Measurements from ENCODE around the gene INTS1. TPM values are rescaled to one million over a fixed set of nuclear protein-coding genes. Genes with fewer than 3 reads are reported as not detected.
A peak's percentile ranks its signal among the peaks of the same experiment; 100 is the strongest.

The INTS1 gene
- total RNA-seq, 6 donors from 2014 or later: 38.6 to 215 (median 72.3) TPM

- Histone ChIP-seq H3K36me3 (peaks cover 0 to 26% (median 15%) of the 10 kb centered on the region in 4 donors), H3K4me3 (no peak overlapping the region), H3K27ac (no peak overlapping the region), H3K9me3 (no peaks in the 10 kb centered on the region), H3K4me1 (peaks cover 0 to 4% (median 0%) of the 10 kb centered on the region in 4 donors), H3K27me3 (no peaks in the 10 kb centered on the region)
- DNase-seq (peak in 1 of 2 donors; percentile 76), ATAC-seq (ENCODE audit: low FRiP score in 2 of 2) (no peak)
- WGBS, 2 donors: 54 to 74% methylated on average over 4 to 24 of the region's 35 CpGs
- TF ChIP-seq POLR2A (IDR thresholded peaks at IDR 0.05) (no peak), CTCF (IDR thresholded peaks at IDR 0.05) (no peak), EP300 (IDR thresholded peaks at IDR 0.05) (no peak), POLR2AphosphoS5 (IDR thresholded peaks at IDR 0.05) (no peak)
Observed at GRCh38 chr7:1547777-1548437, 43.7 kb upstream of the INTS1 start.

- ATAC-seq (ENCODE audit: low FRiP score in 2 of 2) (no peak), DNase-seq (peak in 1 of 2 donors; percentile 77)
- Histone ChIP-seq H3K4me3 (no peak overlapping the region), H3K27me3 (no peaks in the 10 kb centered on the region), H3K27ac (no peak overlapping the region), H3K4me1 (peaks cover 0 to 4% (median 0%) of the 10 kb centered on the region in 4 donors), H3K36me3 (peaks cover 0 to 34% (median 21%) of the 10 kb centered on the region in 4 donors), H3K9me3 (no peaks in the 10 kb centered on the region)
- TF ChIP-seq CTCF (IDR thresholded peaks at IDR 0.05) (no peak), POLR2A (IDR thresholded peaks at IDR 0.05) (no peak), POLR2AphosphoS5 (IDR thresholded peaks at IDR 0.05) (no peak), EP300 (IDR thresholded peaks at IDR 0.05) (no peak)
- WGBS, 2 donors: 93% methylated on average over 23 of the region's 41 CpGs; no CpG with 5 or more reads in 1 of the 2 donors
Observed at GRCh38 chr7:1546909-1547776, 43.0 kb upstream of the INTS1 start.

GRCh38 chr7:1546274-1546908 is 42.2 kb upstream of the INTS1 start:
- no peak overlapping the region for H3K4me3 ChIP-seq
- no peaks in the 10 kb centered on the region for H3K27me3 ChIP-seq
- H3K4me1 ChIP-seq: peaks cover 0 to 4% (median 0%) of the 10 kb centered on the region in 4 donors
- 83 to 91% methylated on average over 6 to 26 of the region's 28 CpGs for WGBS, 2 donors
- no peak for ATAC-seq (ENCODE audit: low FRiP score in 2 of 2)
- H3K36me3 ChIP-seq: peaks cover 2 to 41% (median 28%) of the 10 kb centered on the region in 4 donors
- peak in 1 of 2 donors; percentile 85 for DNase-seq
- no peaks in the 10 kb centered on the region for H3K9me3 ChIP-seq
- TF ChIP-seq POLR2AphosphoS5 (IDR thresholded peaks at IDR 0.05) (no peak), POLR2A (IDR thresholded peaks at IDR 0.05) (no peak), CTCF (IDR thresholded peaks at IDR 0.05) (no peak), EP300 (IDR thresholded peaks at IDR 0.05) (no peak)
- no peak overlapping the region for H3K27ac ChIP-seq

GRCh38 chr7:1545417-1546246 is 41.4 kb upstream of the INTS1 start:
- 76 to 82% methylated on average over 15 to 32 of the region's 40 CpGs for WGBS, 2 donors
- Histone ChIP-seq H3K27me3 (no peaks in the 10 kb centered on the region), H3K4me1 (peaks cover 0 to 4% (median 0%) of the 10 kb centered on the region in 4 donors), H3K4me3 (no peak overlapping the region), H3K27ac (no peak overlapping the region), H3K36me3 (peaks cover 9 to 49% (median 36%) of the 10 kb centered on the region in 4 donors), H3K9me3 (no peaks in the 10 kb centered on the region)
- ATAC-seq (ENCODE audit: low FRiP score in 2 of 2): no peak
- TF ChIP-seq POLR2AphosphoS5 (IDR thresholded peaks at IDR 0.05): no peak
- TF ChIP-seq POLR2A (IDR thresholded peaks at IDR 0.05): no peak
- no peak for TF ChIP-seq CTCF (IDR thresholded peaks at IDR 0.05)
- TF ChIP-seq EP300 (IDR thresholded peaks at IDR 0.05): no peak
- DNase-seq: peak in 1 of 2 donors; percentile 82
